GM12875 (cell line): ENCODE data around the gene HECTD2.

Source experiments
- H3K4me3 ChIP-seq: one replicate; pipeline ENCODE4 v1.5.1; 2011; ENCODE audit warnings: low read depth, low read length, control low read depth
- TF ChIP-seq, protein P1 (sequence below): IDR thresholded peaks from 2 replicates; pipeline ENCODE4 v1.5.1; 2011; ENCODE audit warnings: low read depth, mild to moderate bottlenecking, control low read depth, inconsistent platforms, low read length, moderate library complexity, borderline replicate concordance; ENCODE audit not compliant: insufficient read depth

Gene HECTD2

GRCh38 chr10:91460681-91461080, 50.5 kb downstream of the HECTD2 start:
- no peak overlapping the region for H3K4me3 ChIP-seq
- TF ChIP-seq, protein P1, sequence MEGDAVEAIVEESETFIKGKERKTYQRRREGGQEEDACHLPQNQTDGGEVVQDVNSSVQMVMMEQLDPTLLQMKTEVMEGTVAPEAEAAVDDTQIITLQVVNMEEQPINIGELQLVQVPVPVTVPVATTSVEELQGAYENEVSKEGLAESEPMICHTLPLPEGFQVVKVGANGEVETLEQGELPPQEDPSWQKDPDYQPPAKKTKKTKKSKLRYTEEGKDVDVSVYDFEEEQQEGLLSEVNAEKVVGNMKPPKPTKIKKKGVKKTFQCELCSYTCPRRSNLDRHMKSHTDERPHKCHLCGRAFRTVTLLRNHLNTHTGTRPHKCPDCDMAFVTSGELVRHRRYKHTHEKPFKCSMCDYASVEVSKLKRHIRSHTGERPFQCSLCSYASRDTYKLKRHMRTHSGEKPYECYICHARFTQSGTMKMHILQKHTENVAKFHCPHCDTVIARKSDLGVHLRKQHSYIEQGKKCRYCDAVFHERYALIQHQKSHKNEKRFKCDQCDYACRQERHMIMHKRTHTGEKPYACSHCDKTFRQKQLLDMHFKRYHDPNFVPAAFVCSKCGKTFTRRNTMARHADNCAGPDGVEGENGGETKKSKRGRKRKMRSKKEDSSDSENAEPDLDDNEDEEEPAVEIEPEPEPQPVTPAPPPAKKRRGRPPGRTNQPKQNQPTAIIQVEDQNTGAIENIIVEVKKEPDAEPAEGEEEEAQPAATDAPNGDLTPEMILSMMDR, result no peak

DNA sequence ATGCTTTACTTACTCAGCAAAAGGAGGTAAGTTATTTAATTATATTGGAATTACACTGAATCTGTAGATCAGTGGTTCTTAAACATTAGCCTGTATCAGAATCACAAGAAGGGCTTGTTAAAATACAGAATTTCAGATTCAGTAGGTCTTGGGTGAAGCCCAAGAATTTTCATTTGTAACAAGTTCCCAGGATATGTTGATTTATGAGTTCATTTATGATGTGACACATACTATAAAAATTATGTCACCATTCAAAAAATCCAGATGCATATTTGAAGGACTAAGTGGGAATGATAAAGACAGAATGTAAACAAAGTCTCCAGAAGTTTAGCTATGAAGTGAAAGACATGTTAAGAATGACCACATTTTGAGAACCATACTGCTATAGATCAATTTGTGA, 52.3 kb downstream of the HECTD2 start:
- no peak overlapping the region for H3K4me3 ChIP-seq
- TF ChIP-seq, protein P1, result no peak

- no peak overlapping the region for H3K4me3 ChIP-seq
Observed at GRCh38 chr10:91464500-91464899, 54.4 kb downstream of the HECTD2 start.

GRCh38 chr10:91465261-91465660, 55.1 kb downstream of the HECTD2 start:
- no peak overlapping the region for H3K4me3 ChIP-seq
- TF ChIP-seq, protein P1, result no peak

More at GRCh38 chr10:91464500-91464899, 54.4 kb downstream of the HECTD2 start:
- TF ChIP-seq, protein P1, result no peak

DNA sequence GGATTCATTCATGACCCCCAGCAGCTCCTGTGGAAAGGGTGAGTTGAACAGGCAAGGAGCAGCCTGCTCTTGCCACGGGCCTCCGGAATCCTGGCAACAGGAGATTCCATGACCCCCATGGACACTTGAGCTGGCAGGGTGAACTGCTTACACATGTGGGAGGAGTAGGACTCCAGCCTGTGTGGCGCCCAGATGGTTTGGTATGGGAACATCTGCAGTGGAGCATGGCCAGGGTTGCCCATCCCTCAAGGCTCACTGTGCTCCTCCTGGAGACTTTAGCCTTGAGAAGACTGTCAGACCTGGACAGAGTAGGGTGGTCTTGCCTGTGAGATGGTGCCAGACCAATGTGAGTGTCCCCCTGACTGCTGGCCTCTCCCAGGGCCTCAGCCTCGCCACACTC, 57.0 kb downstream of the HECTD2 start:
- no peak overlapping the region for H3K4me3 ChIP-seq
- TF ChIP-seq, protein P1, result no peak

- no peak overlapping the region for H3K4me3 ChIP-seq
- TF ChIP-seq, protein P1, result no peak
Observed at GRCh38 chr10:91471602-91472001, 61.5 kb downstream of the HECTD2 start.

DNA sequence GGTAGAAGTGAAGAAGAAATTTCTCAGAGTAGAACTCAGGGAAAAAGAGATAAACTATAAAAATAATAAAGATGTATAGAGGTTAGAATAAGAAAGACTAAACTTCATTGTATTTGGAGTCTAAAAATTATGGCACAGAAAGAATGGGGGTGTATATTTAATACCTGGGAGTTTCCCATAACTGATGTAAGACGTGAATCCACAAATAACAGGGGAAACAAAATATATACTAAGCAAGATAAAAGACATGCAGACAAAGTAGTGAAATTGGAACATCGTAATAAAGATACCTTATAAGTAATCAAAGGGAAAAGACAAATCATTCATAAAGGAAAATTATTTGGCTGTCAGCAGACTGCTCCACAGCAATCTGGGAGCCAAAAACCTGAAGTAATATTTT, 62.8 kb downstream of the HECTD2 start:
- TF ChIP-seq, protein P1, result no peak
- H3K4me3 ChIP-seq, result no peak overlapping the region
